GM23338 (cell line): Measurements from ENCODE around the gene GFPT2. TPM values are rescaled to one million over a fixed set of nuclear protein-coding genes. Genes with fewer than 3 reads are reported as not detected.

Experiments used
- ATAC-seq: fragments of 200-7000 bp; cut with Tn5 transposase; 3 replicates; pipeline ENCODE4 v1.9.1; 2020
- DNase-seq: peaks from one replicate; pipeline ENCODE4 v3.0.0-alpha.2; 2015; ENCODE audit warnings: low spot score
- H2AFZ ChIP-seq: fragments of 200-600 bp; sonication (generic); 2 replicates; pipeline ENCODE4 v1.8.0; 2016; ENCODE audit warnings: antibody characterized with exemption, mild to moderate bottlenecking, moderate library complexity
- H3F3A ChIP-seq: fragments of 200-600 bp; sonication (generic); replicated peaks from 2 replicates; pipeline ENCODE4 v1.8.0; 2017; ENCODE audit warnings: antibody characterized with exemption, mixed run types, low read depth
- H3K27ac ChIP-seq: fragments of 200-600 bp; sonication (generic); 2 replicates; pipeline ENCODE4 v1.6.1; 2016; ENCODE audit warnings: low read depth
- H3K27me3 ChIP-seq: fragments of 200-600 bp; sonication (generic); 2 replicates; pipeline ENCODE4 v1.8.0; 2016; ENCODE audit warnings: mild to moderate bottlenecking, mixed run types, moderate library complexity; ENCODE audit not compliant: insufficient read depth
- H3K36me3 ChIP-seq: fragments of 200-600 bp; sonication (generic); 2 replicates; pipeline ENCODE4 v1.8.0; 2016; ENCODE audit warnings: mild to moderate bottlenecking; ENCODE audit not compliant: insufficient read depth
- H3K4me1 ChIP-seq: fragments of 200-600 bp; sonication (generic); 2 replicates; pipeline ENCODE4 v1.8.0; 2016; ENCODE audit warnings: mild to moderate bottlenecking, moderate library complexity; ENCODE audit not compliant: insufficient read depth
- H3K4me2 ChIP-seq: fragments of 200-600 bp; sonication (generic); 2 replicates; pipeline ENCODE4 v1.7.1; 2017; ENCODE audit warnings: mixed run types
- H3K4me3 ChIP-seq: fragments of 200-600 bp; sonication (generic); 2 replicates; pipeline ENCODE4 v1.6.1; 2016; ENCODE audit warnings: mixed run types
- H3K79me2 ChIP-seq: fragments of 200-600 bp; sonication (generic); replicated peaks from 2 replicates; pipeline ENCODE4 v1.8.0; 2017; ENCODE audit warnings: mild to moderate bottlenecking; ENCODE audit not compliant: insufficient read depth
- H3K9me2 ChIP-seq: fragments of 200-600 bp; sonication (generic); 2 replicates; pipeline ENCODE4 v1.8.0; 2017; ENCODE audit not compliant: insufficient read depth
- H4K20me1 ChIP-seq: fragments of 200-600 bp; sonication (generic); replicated peaks from 2 replicates; pipeline ENCODE4 v1.8.0; 2017; ENCODE audit warnings: mild to moderate bottlenecking; ENCODE audit not compliant: insufficient read depth
- H3K27ac Mint-ChIP-seq: 2 replicates; pipeline ENCODE4 v1.8.0; 2020; ENCODE audit warnings: inconsistent platforms, mild to moderate bottlenecking, moderate library complexity, mixed read lengths
- H3K27me3 Mint-ChIP-seq: 3 replicates; pipeline ENCODE4 v1.8.0; 2022; ENCODE audit warnings: low read depth, mild to moderate bottlenecking, moderate library complexity, mixed read lengths, inconsistent platforms; ENCODE audit not compliant: insufficient read depth, poor library complexity
- H3K36me3 Mint-ChIP-seq: 3 replicates; pipeline ENCODE4 v1.8.0; 2021; ENCODE audit warnings: low read depth, mild to moderate bottlenecking, inconsistent platforms, moderate library complexity, mixed read lengths
- H3K4me1 Mint-ChIP-seq: 3 replicates; pipeline ENCODE4 v1.8.0; 2020; ENCODE audit warnings: mild to moderate bottlenecking, inconsistent platforms, mixed read lengths
- H3K4me3 Mint-ChIP-seq: 3 replicates; pipeline ENCODE4 v1.8.0; 2021; ENCODE audit warnings: moderate library complexity, mild to moderate bottlenecking, inconsistent platforms, mixed read lengths
- H3K9me3 Mint-ChIP-seq: 3 replicates; pipeline ENCODE4 v1.8.0; 2020; ENCODE audit warnings: moderate library complexity, mild to moderate bottlenecking, inconsistent platforms, mixed read lengths
- ETS1 ChIP-seq: IDR thresholded peaks from 2 replicates; pipeline ENCODE4 v1.6.1; 2016; ENCODE audit warnings: antibody characterized with exemption
- EZH2phosphoT487 ChIP-seq: fragments of 200-600 bp; sonication (generic); IDR thresholded peaks from one replicate; pipeline ENCODE4 v1.8.1; 2018; ENCODE audit warnings: antibody characterized with exemption; ENCODE audit not compliant: unreplicated experiment
- JUNB ChIP-seq: IDR thresholded peaks from one replicate; pipeline ENCODE4 v1.6.1; 2016; ENCODE audit warnings: antibody characterized with exemption; ENCODE audit not compliant: unreplicated experiment
- NANOG ChIP-seq: IDR thresholded peaks from 2 replicates; pipeline ENCODE4 v1.6.1; 2016; ENCODE audit warnings: antibody characterized with exemption, borderline replicate concordance
- POLR2AphosphoS5 ChIP-seq: IDR thresholded peaks from 2 replicates; pipeline ENCODE4 v1.6.1; 2016; ENCODE audit warnings: antibody characterized with exemption, low read depth
- REST ChIP-seq: IDR thresholded peaks from one replicate; pipeline ENCODE4 v1.6.1; 2018; ENCODE audit warnings: antibody characterized with exemption; ENCODE audit not compliant: unreplicated experiment
- STAT1 ChIP-seq: IDR thresholded peaks from one replicate; pipeline ENCODE4 v1.6.1; 2016; ENCODE audit warnings: antibody characterized with exemption; ENCODE audit not compliant: unreplicated experiment
- ZNF114 ChIP-seq: fragments of 250-450 bp; sonication (Bioruptor Pico); IDR thresholded peaks from 2 replicates; pipeline ENCODE4 v1.5.0; 2020; ENCODE audit warnings: mild to moderate bottlenecking, moderate library complexity
- ZNF331 ChIP-seq: fragments of 250-450 bp; sonication (Bioruptor Pico); IDR thresholded peaks from 2 replicates; pipeline ENCODE4 v1.5.0; 2020; ENCODE audit warnings: low read depth, mild to moderate bottlenecking, moderate library complexity
- ZNF462 ChIP-seq: fragments of 250-450 bp; sonication (Bioruptor Pico); IDR thresholded peaks from 2 replicates; pipeline ENCODE4 v1.5.0; 2020; ENCODE audit warnings: mild to moderate bottlenecking, moderate library complexity
- polyA plus RNA-seq: library from polyadenylated mRNA; unstranded; fragments of >200 nt; fragmentation: Nextera tagmentation; extraction: Ambion mirVana; gene quantifications from 2 replicates; pipeline ENCODE4 v1.2.1, GENCODE V29; 2016
- total RNA-seq: library from RNA; depleted of rRNA; stranded (reverse); fragments of >200 nt; shearing (Covaris generic); gene quantifications from 2 replicates; pipeline ENCODE4 v1.2.3, GENCODE V29; 2014

GFPT2 gene
- total and polyA plus RNA-seq, 2 experiments from 2014 or later: 82.6 to 120 TPM

- ATAC-seq: no peak
- Histone ChIP-seq H2AFZ (no peak overlapping the region), H3K27me3 (no peaks in the 10 kb centered on the region), H3K4me1 (no peaks in the 10 kb centered on the region), H3F3A (no peaks in the 10 kb centered on the region), H3K9me2 (no peaks in the 10 kb centered on the region), H3K27ac (no peak overlapping the region), H4K20me1 (no peaks in the 10 kb centered on the region), H3K36me3 (no peaks in the 10 kb centered on the region), H3K4me2 (no peak overlapping the region), H3K79me2 (no peaks in the 10 kb centered on the region), H3K4me3 (no peak overlapping the region)
- no peak overlapping the region for H3K4me3 Mint-ChIP-seq
- no peak overlapping the region for H3K27ac Mint-ChIP-seq
- H3K9me3 Mint-ChIP-seq: no peaks in the 10 kb centered on the region
- no peaks in the 10 kb centered on the region for H3K36me3 Mint-ChIP-seq
- peaks cover 5% of the 10 kb centered on the region for H3K27me3 Mint-ChIP-seq
- peaks cover 12% of the 10 kb centered on the region for H3K4me1 Mint-ChIP-seq
- TF ChIP-seq ZNF114: no peak
- TF ChIP-seq POLR2AphosphoS5: no peak
- no peak for TF ChIP-seq REST
- DNase-seq: no peak
These were observed 22.8 kb upstream of the GFPT2 start for GRCh38 chr5:180375955-180376354.

- H3F3A ChIP-seq: no peaks in the 10 kb centered on the region
- H3K4me2 ChIP-seq: no peak overlapping the region
- no peaks in the 10 kb centered on the region for H4K20me1 ChIP-seq
- Mint-ChIP-seq H3K4me1 (peaks cover 11% of the 10 kb centered on the region; the same call in 2 of the 3 replicates), H3K9me3 (no peaks in the 10 kb centered on the region), H3K27me3 (peaks cover 6% of the 10 kb centered on the region), H3K4me3 (no peak overlapping the region), H3K36me3 (no peaks in the 10 kb centered on the region), H3K27ac (no peak overlapping the region)
- ATAC-seq: no peak
- no peaks in the 10 kb centered on the region for H3K9me2 ChIP-seq
- H3K36me3 ChIP-seq: no peaks in the 10 kb centered on the region
- H2AFZ ChIP-seq: no peak overlapping the region
- H3K27ac ChIP-seq: no peak overlapping the region
- H3K4me3 ChIP-seq: no peak overlapping the region
- no peak for TF ChIP-seq ZNF331 (CRISPR knock-in tag)
- no peak for TF ChIP-seq JUNB
- TF ChIP-seq POLR2AphosphoS5: no peak
- TF ChIP-seq EZH2phosphoT487: no peak
- no peak for TF ChIP-seq STAT1
- no peak for TF ChIP-seq ETS1
- no peak for TF ChIP-seq ZNF462 (CRISPR knock-in tag)
- TF ChIP-seq NANOG: no peak
- H3K79me2 ChIP-seq: no peaks in the 10 kb centered on the region
- DNase-seq: no peak
- no peaks in the 10 kb centered on the region for H3K27me3 ChIP-seq
- H3K4me1 ChIP-seq: no peaks in the 10 kb centered on the region
These were observed 22.2 kb upstream of the GFPT2 start for GRCh38 chr5:180375291-180375690.
